PC-3 (cell line): ENCODE results near the gene SERPINE1. TPM values are rescaled to one million over a fixed set of nuclear protein-coding genes. Genes with fewer than 3 reads are reported as not detected.

Experiments used
- ATAC-seq: fragments of 200-7000 bp; cut with Tn5 transposase; 2 replicates; pipeline ENCODE4 v1.9.1; 2020; ENCODE audit warnings: mild to moderate bottlenecking, moderate library complexity
- BruUV-seq: library from RNA; stranded (reverse); fragments of 400-500 nt; replicated peaks from 2 replicates; lab custom pipeline; 2021; lab: Mats Ljungman, UMichigan
- CTCF ChIA-PET: fragments of 300-600 bp; sonication (Branson Sonifier 250); formaldehyde crosslinking; loops from one replicate; lab custom pipeline; 2022; ENCODE audit warnings: antibody characterized with exemption; lab: Charles Lee
- POLR2A ChIA-PET: fragments of 300-600 bp; sonication (Branson Sonifier 250); formaldehyde crosslinking; loops from one replicate; lab custom pipeline; 2022; ENCODE audit warnings: antibody characterized with exemption; ENCODE audit not compliant: unreplicated experiment; lab: Charles Lee
- DNase-seq: peaks from one replicate; pipeline ENCODE4 v3.0.0-alpha.2; 2015
- H2AFZ ChIP-seq: fragments of 300-600 bp; sonication (generic); 2 replicates; pipeline ENCODE4 v1.6.0; 2016; ENCODE audit warnings: antibody characterized with exemption, low read length
- H3F3A ChIP-seq: fragments of 300-600 bp; sonication (generic); one replicate; pipeline ENCODE4 v1.6.0; 2017; ENCODE audit warnings: antibody characterized with exemption, low read length, control low read depth, mild to moderate bottlenecking; ENCODE audit not compliant: unreplicated experiment
- H3K27ac ChIP-seq: fragments of 300-600 bp; sonication (generic); 2 replicates; pipeline ENCODE4 v1.5.1; 2016; ENCODE audit warnings: mild to moderate bottlenecking, low read length
- H3K27me3 ChIP-seq: fragments of 300-600 bp; sonication (generic); 2 replicates; pipeline ENCODE4 v1.6.1; 2016; ENCODE audit warnings: low read length, mixed read lengths
- H3K36me3 ChIP-seq: fragments of 300-600 bp; sonication (generic); 2 replicates; pipeline ENCODE4 v1.6.1; 2016; ENCODE audit warnings: low read depth, mixed run types, low read length, mixed read lengths
- H3K4me1 ChIP-seq: fragments of 300-600 bp; sonication (generic); 2 replicates; pipeline ENCODE4 v1.5.1; 2016; ENCODE audit warnings: low read length; ENCODE audit not compliant: insufficient read depth
- H3K4me2 ChIP-seq: fragments of 300-600 bp; sonication (generic); 2 replicates; pipeline ENCODE4 v1.6.0; 2016; ENCODE audit warnings: low read length
- H3K4me3 ChIP-seq: fragments of 300-600 bp; sonication (generic); 2 replicates; pipeline ENCODE4 v1.5.1; 2016; ENCODE audit warnings: mild to moderate bottlenecking, low read length, mixed read lengths
- H3K79me2 ChIP-seq: fragments of 300-600 bp; sonication (generic); 2 replicates; pipeline ENCODE4 v1.6.1; 2017; ENCODE audit warnings: low read length, mixed read lengths
- H3K9ac ChIP-seq: fragments of 300-600 bp; sonication (generic); 2 replicates; pipeline ENCODE4 v1.6.0; 2016; ENCODE audit warnings: mild to moderate bottlenecking, low read length
- H3K9me2 ChIP-seq: fragments of 300-600 bp; sonication (generic); replicated peaks from 2 replicates; pipeline ENCODE4 v1.6.1; 2016; ENCODE audit warnings: mixed run types, low read length, mixed read lengths
- H3K9me3 ChIP-seq: fragments of 300-600 bp; sonication (generic); 2 replicates; pipeline ENCODE4 v1.6.1; 2016; ENCODE audit warnings: low read length, mixed read lengths
- H4K20me1 ChIP-seq: fragments of 300-600 bp; sonication (generic); 2 replicates; pipeline ENCODE4 v1.6.1; 2016; ENCODE audit warnings: low read length, mixed read lengths
- EZH2 ChIP-seq: fragments of 300-600 bp; sonication (generic); IDR thresholded peaks from one replicate; pipeline ENCODE4 v1.6.1; 2017; ENCODE audit warnings: antibody characterized with exemption, mild to moderate bottlenecking, low read length; ENCODE audit not compliant: unreplicated experiment
- EZH2phosphoT487 ChIP-seq: fragments of 300-600 bp; sonication (generic); IDR thresholded peaks from 2 replicates; pipeline ENCODE4 v1.6.1; 2018; ENCODE audit warnings: mild to moderate bottlenecking, antibody characterized with exemption, low read length, borderline replicate concordance
- intact Hi-C: fragments of 100-400 bp; cut with micrococcal nuclease; formaldehyde crosslinking; loops from 2 replicates; pipeline ENCODE4 v1.9.0; 2023
- total RNA-seq: library from RNA; depleted of rRNA; stranded (reverse); fragments of >200 nt; gene quantifications from 2 replicates; pipeline ENCODE4 v1.2.3, GENCODE V29; 2014
- TF ChIP-seq, protein P1 (sequence below): fragments of 300-600 bp; sonication (generic); conservative IDR thresholded peaks from 2 replicates; pipeline ENCODE4 v1.5.1; 2017; ENCODE audit warnings: antibody characterized with exemption, low read depth, mild to moderate bottlenecking, low read length

Gene SERPINE1
- total RNA-seq, 1 experiment from 2014 or later: 46.1 TPM

DNA sequence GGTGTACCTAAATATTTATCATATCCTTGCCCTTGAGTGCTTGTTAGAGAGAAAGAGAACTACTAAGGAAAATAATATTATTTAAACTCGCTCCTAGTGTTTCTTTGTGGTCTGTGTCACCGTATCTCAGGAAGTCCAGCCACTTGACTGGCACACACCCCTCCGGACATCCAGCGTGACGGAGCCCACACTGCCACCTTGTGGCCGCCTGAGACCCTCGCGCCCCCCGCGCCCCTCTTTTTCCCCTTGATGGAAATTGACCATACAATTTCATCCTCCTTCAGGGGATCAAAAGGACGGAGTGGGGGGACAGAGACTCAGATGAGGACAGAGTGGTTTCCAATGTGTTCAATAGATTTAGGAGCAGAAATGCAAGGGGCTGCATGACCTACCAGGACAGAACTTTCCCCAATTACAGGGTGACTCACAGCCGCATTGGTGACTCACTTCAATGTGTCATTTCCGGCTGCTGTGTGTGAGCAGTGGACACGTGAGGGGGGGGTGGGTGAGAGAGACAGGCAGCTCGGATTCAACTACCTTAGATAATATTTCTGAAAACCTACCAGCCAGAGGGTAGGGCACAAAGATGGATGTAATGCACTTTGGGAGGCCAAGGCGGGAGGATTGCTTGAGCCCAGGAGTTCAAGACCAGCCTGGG lies 11.4 kb downstream of the SERPINE1 start:
- Histone ChIP-seq H3K9me3 (no peaks in the 10 kb centered on the region), H3K36me3 (no peaks in the 10 kb centered on the region), H3K9me2 (no peaks in the 10 kb centered on the region), H3K4me1 (peaks cover 44% of the 10 kb centered on the region), H2AFZ (peak overlapping the region; percentile 46; the same call in 1 of the 2 replicates), H3K27me3 (no peaks in the 10 kb centered on the region), H3K9ac (peak overlapping the region; percentile 53), H4K20me1 (no peaks in the 10 kb centered on the region), H3K4me2 (peak overlapping the region; percentile 75), H3K27ac (peak overlapping the region; percentile 89), H3K4me3 (peak overlapping the region; percentile 41; the same call in 1 of the 2 replicates), H3F3A (peaks cover 7% of the 10 kb centered on the region), H3K79me2 (no peaks in the 10 kb centered on the region)
- no peak for TF ChIP-seq EZH2phosphoT487
- TF ChIP-seq, protein P1, sequence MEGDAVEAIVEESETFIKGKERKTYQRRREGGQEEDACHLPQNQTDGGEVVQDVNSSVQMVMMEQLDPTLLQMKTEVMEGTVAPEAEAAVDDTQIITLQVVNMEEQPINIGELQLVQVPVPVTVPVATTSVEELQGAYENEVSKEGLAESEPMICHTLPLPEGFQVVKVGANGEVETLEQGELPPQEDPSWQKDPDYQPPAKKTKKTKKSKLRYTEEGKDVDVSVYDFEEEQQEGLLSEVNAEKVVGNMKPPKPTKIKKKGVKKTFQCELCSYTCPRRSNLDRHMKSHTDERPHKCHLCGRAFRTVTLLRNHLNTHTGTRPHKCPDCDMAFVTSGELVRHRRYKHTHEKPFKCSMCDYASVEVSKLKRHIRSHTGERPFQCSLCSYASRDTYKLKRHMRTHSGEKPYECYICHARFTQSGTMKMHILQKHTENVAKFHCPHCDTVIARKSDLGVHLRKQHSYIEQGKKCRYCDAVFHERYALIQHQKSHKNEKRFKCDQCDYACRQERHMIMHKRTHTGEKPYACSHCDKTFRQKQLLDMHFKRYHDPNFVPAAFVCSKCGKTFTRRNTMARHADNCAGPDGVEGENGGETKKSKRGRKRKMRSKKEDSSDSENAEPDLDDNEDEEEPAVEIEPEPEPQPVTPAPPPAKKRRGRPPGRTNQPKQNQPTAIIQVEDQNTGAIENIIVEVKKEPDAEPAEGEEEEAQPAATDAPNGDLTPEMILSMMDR: peak; percentile 98
- DNase-seq (peak; percentile 97), ATAC-seq (peak; percentile 83)
- intact Hi-C loops: loop anchor here (1.0 to 10.0 kb wide), 5 partner anchors 14 to 244 kb away; partner anchors contain the start of genes ACHE and TRIM56
- BruUV-seq: no TSS peak
- ChIA-PET POLR2A (interaction anchor here (0.7 kb wide), 1 partner anchor 37 kb away, joined by 3 read pairs; no protein-coding TSS in a partner anchor), CTCF (interaction anchor here (1.1 kb wide), 1 partner anchor 53 kb away, joined by 3 read pairs; the partner anchor contains the start of gene TRIM56)

DNA sequence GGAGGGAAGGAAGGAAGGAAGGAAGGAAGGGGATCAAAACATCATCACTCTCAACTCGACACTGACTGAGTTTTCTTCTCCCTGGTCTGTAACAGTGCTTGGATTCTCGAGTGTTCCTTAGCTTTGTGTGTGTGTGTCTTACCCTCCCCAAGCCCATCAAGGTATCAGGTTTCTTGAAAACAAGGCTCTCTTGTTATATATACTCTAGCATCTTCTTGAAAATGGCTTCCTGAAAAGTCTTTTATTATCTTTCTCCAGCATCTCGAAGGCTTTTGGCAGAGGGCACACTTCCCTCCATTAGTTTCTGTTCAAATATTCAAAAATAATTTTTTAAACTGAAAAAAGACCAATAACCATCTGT lies 13.4 kb downstream of the SERPINE1 start:
- intact Hi-C loops: no loop called here
- Histone ChIP-seq H3K4me2 (0 out of 2 replicates have a peak overlapping the region, but pooled peaks have one; percentile 7), H3K4me1 (peaks cover 36% of the 10 kb centered on the region)

More for the DNA sequence above, 13.4 kb downstream of the SERPINE1 start:
- POLR2A ChIA-PET: interaction anchor here (0.6 kb wide), 1 partner anchor 39 kb away, joined by 3 read pairs; no protein-coding TSS in a partner anchor
- no peaks in the 10 kb centered on the region for H3K9me3 ChIP-seq
- BruUV-seq: no TSS peak
- peaks cover 7% of the 10 kb centered on the region for H3F3A ChIP-seq
- no peaks in the 10 kb centered on the region for H4K20me1 ChIP-seq
- CTCF ChIA-PET: interaction anchor here (1.7 kb wide), 1 partner anchor 52 kb away, joined by 7 read pairs; no protein-coding TSS in a partner anchor
- H3K36me3 ChIP-seq: no peaks in the 10 kb centered on the region
- peak; percentile 10; the same call in 1 of the 2 replicates for ATAC-seq
- H3K27ac ChIP-seq: peak overlapping the region; percentile 57
- no peak overlapping the region for H3K9ac ChIP-seq
- H3K4me3 ChIP-seq: no peak overlapping the region
- TF ChIP-seq EZH2 (no peak), EZH2phosphoT487 (no peak)
- TF ChIP-seq, protein P1: no peak
- no peaks in the 10 kb centered on the region for H3K27me3 ChIP-seq
- no peaks in the 10 kb centered on the region for H3K79me2 ChIP-seq
- DNase-seq: peak; percentile 30
- no peaks in the 10 kb centered on the region for H3K9me2 ChIP-seq
- H2AFZ ChIP-seq: 0 out of 2 replicates have a peak overlapping the region, but pooled peaks have one; percentile 43
